KMS-11 (cell line): Measurements from ENCODE around the gene GRIP2.

Experiments
- H2AFZ ChIP-seq: fragments of 200-600 bp; sonication (generic); 2 replicates; pipeline ENCODE4 v1.6.1; 2016; ENCODE audit warnings: antibody characterized with exemption, mixed run types, low read depth
- H3K27ac ChIP-seq: fragments of 200-600 bp; sonication (generic); 2 replicates; pipeline ENCODE4 v1.6.1; 2016; ENCODE audit warnings: mild to moderate bottlenecking, mixed run types
- H3K27me3 ChIP-seq: fragments of 200-600 bp; sonication (generic); 2 replicates; pipeline ENCODE4 v1.6.1; 2017; ENCODE audit warnings: mild to moderate bottlenecking, low read depth, mixed run types, moderate library complexity; ENCODE audit not compliant: insufficient read depth
- H3K36me3 ChIP-seq: fragments of 200-600 bp; sonication (generic); 2 replicates; pipeline ENCODE4 v1.6.1; 2017; ENCODE audit warnings: mild to moderate bottlenecking, mixed run types; ENCODE audit not compliant: insufficient read depth
- H3K4me1 ChIP-seq: fragments of 200-600 bp; sonication (generic); 2 replicates; pipeline ENCODE4 v1.6.1; 2016; ENCODE audit warnings: mild to moderate bottlenecking, low read depth, mixed run types; ENCODE audit not compliant: poor library complexity, severe bottlenecking
- H3K4me2 ChIP-seq: fragments of 200-600 bp; sonication (generic); 2 replicates; pipeline ENCODE4 v1.7.0; 2016; ENCODE audit warnings: mild to moderate bottlenecking, mixed run types
- H3K4me3 ChIP-seq: fragments of 200-600 bp; sonication (generic); IDR thresholded peaks from 2 replicates; pipeline ENCODE4 v1.6.1; 2017; ENCODE audit warnings: low read depth, low read length, mixed read lengths; ENCODE audit not compliant: insufficient read depth
- H3K79me2 ChIP-seq: fragments of 200-600 bp; sonication (generic); 2 replicates; pipeline ENCODE4 v1.6.1; 2016; ENCODE audit warnings: low read depth, mixed run types; ENCODE audit not compliant: insufficient read depth
- H3K9ac ChIP-seq: fragments of 200-600 bp; sonication (generic); 2 replicates; pipeline ENCODE4 v1.6.1; 2016; ENCODE audit warnings: mild to moderate bottlenecking, mixed run types
- H4K20me1 ChIP-seq: fragments of 200-600 bp; sonication (generic); 2 replicates; pipeline ENCODE4 v1.6.1; 2016; ENCODE audit warnings: mild to moderate bottlenecking, mixed run types; ENCODE audit not compliant: insufficient read depth
- TF ChIP-seq, protein P1 (sequence below): fragments of 200-600 bp; sonication (generic); conservative IDR thresholded peaks from 2 replicates; pipeline ENCODE4 v1.6.1; 2017; ENCODE audit warnings: low read depth, mild to moderate bottlenecking, antibody characterized with exemption, low read length, moderate library complexity, mixed read lengths

Gene GRIP2

DNA sequence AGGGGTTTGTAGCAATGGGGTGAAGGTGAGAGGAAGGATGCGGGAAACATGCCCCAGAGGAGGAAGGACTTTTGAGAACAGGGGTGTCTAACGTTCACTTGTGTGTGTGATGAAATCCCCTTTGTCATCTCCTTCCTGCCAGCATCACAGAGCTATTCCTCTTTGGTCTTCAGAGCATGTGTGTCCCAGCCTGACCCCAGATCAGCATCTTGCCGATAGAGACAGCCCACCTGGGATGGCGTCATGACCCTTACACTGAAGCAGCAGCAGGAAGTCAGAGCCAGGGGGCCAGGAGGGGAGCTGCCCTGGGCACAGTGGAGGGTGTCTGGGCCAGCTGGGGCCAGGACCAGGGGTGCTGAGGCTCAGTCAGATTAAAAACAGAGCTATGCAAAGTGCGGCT is 29.9 kb upstream of the GRIP2 start:
- TF ChIP-seq, protein P1, sequence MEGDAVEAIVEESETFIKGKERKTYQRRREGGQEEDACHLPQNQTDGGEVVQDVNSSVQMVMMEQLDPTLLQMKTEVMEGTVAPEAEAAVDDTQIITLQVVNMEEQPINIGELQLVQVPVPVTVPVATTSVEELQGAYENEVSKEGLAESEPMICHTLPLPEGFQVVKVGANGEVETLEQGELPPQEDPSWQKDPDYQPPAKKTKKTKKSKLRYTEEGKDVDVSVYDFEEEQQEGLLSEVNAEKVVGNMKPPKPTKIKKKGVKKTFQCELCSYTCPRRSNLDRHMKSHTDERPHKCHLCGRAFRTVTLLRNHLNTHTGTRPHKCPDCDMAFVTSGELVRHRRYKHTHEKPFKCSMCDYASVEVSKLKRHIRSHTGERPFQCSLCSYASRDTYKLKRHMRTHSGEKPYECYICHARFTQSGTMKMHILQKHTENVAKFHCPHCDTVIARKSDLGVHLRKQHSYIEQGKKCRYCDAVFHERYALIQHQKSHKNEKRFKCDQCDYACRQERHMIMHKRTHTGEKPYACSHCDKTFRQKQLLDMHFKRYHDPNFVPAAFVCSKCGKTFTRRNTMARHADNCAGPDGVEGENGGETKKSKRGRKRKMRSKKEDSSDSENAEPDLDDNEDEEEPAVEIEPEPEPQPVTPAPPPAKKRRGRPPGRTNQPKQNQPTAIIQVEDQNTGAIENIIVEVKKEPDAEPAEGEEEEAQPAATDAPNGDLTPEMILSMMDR, result no peak
- H3K4me2 ChIP-seq, result no peak overlapping the region
- H4K20me1 ChIP-seq, result no peaks in the 10 kb centered on the region
- peaks cover 5% of the 10 kb centered on the region; the same call in 1 of the 2 replicates for H3K27me3 ChIP-seq
- H3K4me1 ChIP-seq, result peaks cover 9% of the 10 kb centered on the region
- no peak overlapping the region for H3K4me3 ChIP-seq
- no peak overlapping the region for H3K9ac ChIP-seq
- no peaks in the 10 kb centered on the region for H3K79me2 ChIP-seq
- H3K27ac ChIP-seq, result no peak overlapping the region
- no peaks in the 10 kb centered on the region for H3K36me3 ChIP-seq
- no peak overlapping the region for H2AFZ ChIP-seq

DNA sequence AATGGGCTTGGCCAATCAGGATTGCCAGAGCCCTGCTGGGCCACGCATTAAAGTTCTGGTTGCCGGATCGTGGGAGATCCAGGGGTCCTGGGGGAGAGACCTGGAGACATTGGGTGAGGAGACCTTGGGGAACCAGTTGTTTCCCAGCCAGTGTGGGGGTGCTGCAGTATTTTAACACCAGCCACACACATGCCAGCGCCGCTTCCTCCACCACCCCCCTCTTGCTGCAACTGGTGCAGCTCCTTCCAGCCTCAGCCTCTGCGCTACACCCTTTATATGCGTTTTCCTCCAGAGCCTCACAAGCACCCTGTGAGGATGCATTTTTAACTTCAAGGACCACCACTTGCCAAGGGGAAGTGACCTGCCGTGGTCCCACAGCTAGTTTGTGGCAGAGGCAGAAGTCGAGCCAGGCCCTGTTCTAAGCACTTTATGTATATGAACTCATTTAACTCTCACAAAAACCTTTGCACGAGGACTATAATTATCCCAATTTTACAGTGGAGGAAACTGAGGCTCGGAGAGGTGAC is 29.4 kb upstream of the GRIP2 start:
- Histone ChIP-seq H3K4me1 (peaks cover 9% of the 10 kb centered on the region), H3K27me3 (peaks cover 9% of the 10 kb centered on the region; the same call in 1 of the 2 replicates), H3K4me3 (no peak overlapping the region), H2AFZ (no peak overlapping the region), H3K27ac (no peak overlapping the region), H3K9ac (no peak overlapping the region), H3K4me2 (no peak overlapping the region), H3K79me2 (no peaks in the 10 kb centered on the region), H4K20me1 (no peaks in the 10 kb centered on the region), H3K36me3 (no peaks in the 10 kb centered on the region)
- TF ChIP-seq, protein P1, result no peak

DNA sequence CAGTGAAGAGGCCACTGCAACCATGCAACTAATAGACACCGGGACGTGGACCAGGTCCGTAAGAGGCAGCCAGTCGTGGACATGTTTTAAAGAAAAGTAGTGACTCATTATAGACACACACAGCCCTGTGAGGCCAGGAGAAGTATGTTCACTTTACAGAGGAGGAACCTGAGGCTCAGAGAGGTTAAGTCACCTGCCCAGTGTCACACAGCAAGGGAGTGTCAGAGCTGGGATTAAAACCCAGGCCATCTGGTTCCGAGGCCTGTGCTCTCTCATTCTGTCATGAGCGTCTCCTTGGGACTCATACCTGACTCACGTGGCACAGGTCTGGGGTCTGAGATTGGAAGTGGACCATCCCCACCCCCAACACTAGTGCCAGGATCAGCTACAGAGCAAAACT is 28.1 kb upstream of the GRIP2 start:
- no peaks in the 10 kb centered on the region for H3K36me3 ChIP-seq
- TF ChIP-seq, protein P1, result no peak
- no peak overlapping the region for H3K27ac ChIP-seq

DNA sequence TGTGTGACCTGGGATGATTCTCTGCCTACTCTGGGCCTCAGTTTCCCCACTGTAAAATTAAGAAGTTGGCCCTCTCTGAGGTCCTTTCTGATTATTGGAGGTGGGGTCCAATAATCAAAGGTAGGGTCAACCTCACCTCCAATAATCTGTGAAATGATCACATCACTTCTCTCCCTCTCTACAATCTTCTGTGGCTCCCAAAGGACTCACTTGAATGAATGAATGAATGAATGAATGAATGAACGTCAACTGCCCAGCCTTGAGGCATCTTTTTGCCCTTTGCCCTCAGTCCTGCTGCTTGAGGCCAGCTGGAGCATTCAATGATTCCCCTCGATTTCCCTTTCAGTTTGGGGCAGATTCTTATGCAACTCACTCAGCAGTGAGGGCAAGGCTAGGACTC is 26.7 kb upstream of the GRIP2 start:
- Histone ChIP-seq H3K36me3 (no peaks in the 10 kb centered on the region), H3K4me1 (peaks cover 9% of the 10 kb centered on the region), H2AFZ (no peak overlapping the region), H4K20me1 (no peaks in the 10 kb centered on the region), H3K4me3 (no peak overlapping the region), H3K79me2 (no peaks in the 10 kb centered on the region), H3K27ac (no peak overlapping the region), H3K4me2 (no peak overlapping the region), H3K9ac (no peak overlapping the region), H3K27me3 (peaks cover 15% of the 10 kb centered on the region; the same call in 1 of the 2 replicates)
- TF ChIP-seq, protein P1, result no peak

More for the DNA sequence above, 28.1 kb upstream of the GRIP2 start:
- Histone ChIP-seq H3K9ac (no peak overlapping the region), H3K27me3 (peaks cover 9% of the 10 kb centered on the region; the same call in 1 of the 2 replicates), H2AFZ (no peak overlapping the region), H3K4me2 (no peak overlapping the region), H3K4me1 (peaks cover 9% of the 10 kb centered on the region), H3K4me3 (no peak overlapping the region), H4K20me1 (no peaks in the 10 kb centered on the region), H3K79me2 (no peaks in the 10 kb centered on the region)
